AG04450 (cell line): ENCODE data around the gene IKZF1. TPM values are rescaled to one million over a fixed set of nuclear protein-coding genes. Genes with fewer than 3 reads are reported as not detected.

Experiments
- CTCF ChIA-PET: fragments of 300-600, 350-600 bp; formaldehyde crosslinking; extraction: SDS; loops from one replicate; lab custom pipeline; 2022; ENCODE audit warnings: antibody characterized with exemption, inconsistent platforms; lab: Charles Lee
- POLR2A ChIA-PET: fragments of 350-600 bp; formaldehyde crosslinking; extraction: SDS; loops from one replicate; lab custom pipeline; 2021; ENCODE audit warnings: antibody characterized with exemption, inconsistent platforms; lab: Yijun Ruan, JAX
- DNase-seq: peaks from one replicate; pipeline ENCODE4 v3.0.0-alpha.2; 2011; ENCODE audit warnings: low read depth, low spot score
- H3K27ac ChIP-seq: one replicate; pipeline ENCODE4 v1.5.1; 2012; ENCODE audit warnings: low read depth, low read length, control low read depth
- H3K27me3 ChIP-seq: one replicate; pipeline ENCODE4 v1.6.0; 2012; ENCODE audit warnings: low read length; ENCODE audit not compliant: control insufficient read depth, insufficient read depth
- H3K4me3 ChIP-seq: 2 replicates; pipeline ENCODE4 v1.5.1; 2011; ENCODE audit warnings: mild to moderate bottlenecking, low read depth, low read length, control low read depth
- H3K9me3 ChIP-seq: 2 replicates; pipeline ENCODE4 v1.5.1; 2012; ENCODE audit warnings: low read length; ENCODE audit not compliant: control insufficient read depth, insufficient read depth
- polyA plus RNA-seq: library from polyadenylated mRNA; depleted of rRNA; stranded (reverse); fragments of >200 nt; gene quantifications from 2 replicates; pipeline ENCODE4 v1.2.3, GENCODE V29; 2011
- TF ChIP-seq, protein P1 (sequence below): IDR thresholded peaks from 2 replicates; pipeline ENCODE4 v1.5.1; 2011; ENCODE audit warnings: low read depth, low read length, control low read depth, inconsistent platforms

The IKZF1 gene
- polyA plus RNA-seq, 1 experiment = not detected

GRCh38 chr7:50370884-50371283, 66.4 kb downstream of the IKZF1 start:
- ChIA-PET POLR2A (no interaction called here), CTCF (no interaction called here)
- TF ChIP-seq, protein P1, sequence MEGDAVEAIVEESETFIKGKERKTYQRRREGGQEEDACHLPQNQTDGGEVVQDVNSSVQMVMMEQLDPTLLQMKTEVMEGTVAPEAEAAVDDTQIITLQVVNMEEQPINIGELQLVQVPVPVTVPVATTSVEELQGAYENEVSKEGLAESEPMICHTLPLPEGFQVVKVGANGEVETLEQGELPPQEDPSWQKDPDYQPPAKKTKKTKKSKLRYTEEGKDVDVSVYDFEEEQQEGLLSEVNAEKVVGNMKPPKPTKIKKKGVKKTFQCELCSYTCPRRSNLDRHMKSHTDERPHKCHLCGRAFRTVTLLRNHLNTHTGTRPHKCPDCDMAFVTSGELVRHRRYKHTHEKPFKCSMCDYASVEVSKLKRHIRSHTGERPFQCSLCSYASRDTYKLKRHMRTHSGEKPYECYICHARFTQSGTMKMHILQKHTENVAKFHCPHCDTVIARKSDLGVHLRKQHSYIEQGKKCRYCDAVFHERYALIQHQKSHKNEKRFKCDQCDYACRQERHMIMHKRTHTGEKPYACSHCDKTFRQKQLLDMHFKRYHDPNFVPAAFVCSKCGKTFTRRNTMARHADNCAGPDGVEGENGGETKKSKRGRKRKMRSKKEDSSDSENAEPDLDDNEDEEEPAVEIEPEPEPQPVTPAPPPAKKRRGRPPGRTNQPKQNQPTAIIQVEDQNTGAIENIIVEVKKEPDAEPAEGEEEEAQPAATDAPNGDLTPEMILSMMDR = no peak

GRCh38 chr7:50371551-50372021, 67.1 kb downstream of the IKZF1 start:
- DNase-seq = no peak
- TF ChIP-seq, protein P1 = no peak
- Histone ChIP-seq H3K27me3 (no peaks in the 10 kb centered on the region), H3K4me3 (no peak overlapping the region), H3K9me3 (no peaks in the 10 kb centered on the region), H3K27ac (no peak overlapping the region)
- ChIA-PET POLR2A (no interaction called here), CTCF (no interaction called here)

More at GRCh38 chr7:50370884-50371283, 66.4 kb downstream of the IKZF1 start:
- DNase-seq = no peak
- Histone ChIP-seq H3K27ac (no peak overlapping the region), H3K4me3 (no peak overlapping the region), H3K27me3 (no peaks in the 10 kb centered on the region), H3K9me3 (no peaks in the 10 kb centered on the region)

- Histone ChIP-seq H3K27ac (no peak overlapping the region), H3K4me3 (no peak overlapping the region), H3K9me3 (no peaks in the 10 kb centered on the region), H3K27me3 (no peaks in the 10 kb centered on the region)
- TF ChIP-seq, protein P1 = no peak
- ChIA-PET CTCF (no interaction called here), POLR2A (no interaction called here)
- no peak for DNase-seq
Observed at GRCh38 chr7:50372923-50373322, 68.4 kb downstream of the IKZF1 start.

DNA sequence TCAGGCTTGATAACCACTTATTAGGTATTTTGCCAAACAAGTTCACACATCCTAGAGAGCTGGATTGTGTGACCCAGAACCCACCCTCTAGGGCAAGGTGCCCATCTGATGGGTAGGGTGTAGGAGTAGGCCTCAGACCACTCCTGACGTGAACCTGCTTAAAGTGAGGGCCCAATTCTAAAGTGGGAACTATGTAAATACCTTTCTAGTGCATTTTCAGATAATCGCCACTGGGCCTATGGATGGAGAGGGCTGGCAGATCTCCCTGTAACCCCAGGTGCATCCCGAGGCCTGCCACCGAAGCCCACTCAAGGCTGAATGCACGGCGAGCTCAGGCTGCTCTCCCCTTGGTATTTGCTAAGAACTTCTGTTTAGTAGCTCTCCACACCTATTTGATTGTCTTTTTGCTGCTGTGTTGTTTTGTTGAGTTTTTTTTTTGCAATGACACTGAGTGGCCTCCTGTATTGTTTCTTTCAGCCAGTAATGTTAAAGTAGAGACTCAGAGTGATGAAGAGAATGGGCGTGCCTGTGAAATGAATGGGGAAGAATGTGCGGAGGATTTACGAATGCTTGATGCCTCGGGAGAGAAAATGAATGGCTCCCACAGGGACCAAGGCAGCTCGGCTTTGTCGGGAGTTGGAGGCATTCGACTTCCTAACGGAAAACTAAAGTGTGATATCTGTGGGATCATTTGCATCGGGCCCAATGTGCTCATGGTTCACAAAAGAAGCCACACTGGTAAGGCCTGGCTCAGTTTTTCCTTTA, 71.7 kb downstream of the IKZF1 start:
- H3K9me3 ChIP-seq = no peaks in the 10 kb centered on the region
- DNase-seq = no peak
- POLR2A ChIA-PET = no interaction called here
- no peak overlapping the region for H3K4me3 ChIP-seq
- H3K27me3 ChIP-seq = no peaks in the 10 kb centered on the region
- CTCF ChIA-PET = no interaction called here
- TF ChIP-seq, protein P1 = no peak
- H3K27ac ChIP-seq = no peak overlapping the region

GRCh38 chr7:50377356-50377755, 72.8 kb downstream of the IKZF1 start:
- ChIA-PET CTCF (no interaction called here), POLR2A (no interaction called here)
- no peak for DNase-seq
- TF ChIP-seq, protein P1 = no peak
- Histone ChIP-seq H3K27me3 (no peaks in the 10 kb centered on the region), H3K9me3 (no peaks in the 10 kb centered on the region), H3K4me3 (no peak overlapping the region), H3K27ac (no peak overlapping the region)
